K562 (cell line): ENCODE results near the gene NOD2. TPM values are rescaled to one million over a fixed set of nuclear protein-coding genes. Genes with fewer than 3 reads are reported as not detected.

Experiments
- CREM ChIP-seq: IDR thresholded peaks from 2 replicates; pipeline ENCODE4 v1.6.1; 2014; ENCODE audit warnings: antibody characterized with exemption, low read depth
- NR2C1 ChIP-seq, 2 experiments: fragments of 450-650 bp; IDR thresholded peaks; 2 replicates each; pipeline ENCODE4 v1.6.1; 2017; ENCODE audit warnings: mild to moderate bottlenecking in 2 of 2, antibody characterized with exemption in 1 of 2, inconsistent platforms in 1 of 2, missing compliant biosample characterization in 1 of 2, missing genetic modification characterization in 1 of 2
- SIN3A ChIP-seq, 2 experiments: fragments of 150-350 bp in 1 of 2; IDR thresholded peaks; 2 replicates each; pipeline ENCODE4 v1.6.1; 2011 to 2016; ENCODE audit warnings: borderline replicate concordance in 2 of 2, low read depth in 2 of 2, low read length in 2 of 2, mild to moderate bottlenecking in 2 of 2, moderate library complexity in 2 of 2; ENCODE audit not compliant: control insufficient read depth in 1 of 2
- SIX5 ChIP-seq, 2 experiments: IDR thresholded peaks; 2 replicates each; pipeline ENCODE4 v1.6.1; 2011; ENCODE audit warnings: low read length in 2 of 2, borderline replicate concordance in 1 of 2, low read depth in 1 of 2, mild to moderate bottlenecking in 1 of 2, moderate library complexity in 1 of 2; ENCODE audit not compliant: insufficient read depth in 1 of 2
- TARDBP ChIP-seq: fragments of 450-650 bp; IDR thresholded peaks from 2 replicates; pipeline ENCODE4 v1.6.1; 2016
- ZNF24 ChIP-seq: fragments of 450-650 bp; IDR thresholded peaks from 2 replicates; pipeline ENCODE4 v1.6.1; 2016
- polyA plus RNA-seq, 8 experiments: library from polyadenylated mRNA; depleted of rRNA in 4 of 8; stranded (reverse) in 5 of 8; unstranded in 3 of 8; fragments of >200 nt; fragmentation: Nextera tagmentation in 2 of 8; fragmentation: Illumina TruSeq in 1 of 8; extraction: Ambion mirVana in 2 of 8; extraction: Trizol in 1 of 8; gene quantifications; 2 replicates each; pipeline versions ENCODE4 v1.2.1 to v1.2.3, GENCODE V29; 2011 to 2014; ENCODE audit warnings: inconsistent platforms in 1 of 8, missing spikeins in 1 of 8
- total RNA-seq, 7 experiments: library from RNA; depleted of rRNA in 6 of 7; stranded (reverse); fragments of >200 nt in 6 of 7; fragmentation: Illumina TruSeq in 2 of 7; extraction: Trizol in 2 of 7; gene quantifications; 2 replicates each; pipeline versions ENCODE4 v1.2.1 to v1.2.3, GENCODE V29; 2011 to 2021; ENCODE audit warnings: low replicate concordance in 1 of 7
- TF ChIP-seq, protein P1 (sequence below): fragments of 450-650 bp; IDR thresholded peaks from 2 replicates; pipeline ENCODE4 v1.6.1; 2018; ENCODE audit not compliant: partially characterized antibody
- TF ChIP-seq, protein P2 (sequence below), 2 experiments: fragments of 450-650 bp in 1 of 2; sonication (generic) in 1 of 2; formaldehyde crosslinking in 1 of 2; IDR thresholded peaks; 2 replicates each; pipeline versions ENCODE4 v1.7.1 to v1.9.0; 2016 to 2022; ENCODE audit warnings: inconsistent platforms in 1 of 2, mild to moderate bottlenecking in 1 of 2, missing genetic modification reagents in 1 of 2
- TF ChIP-seq, protein P3 (sequence below), 3 experiments: fragments of 200-800 bp in 1 of 3; sonication (Bioruptor generic) in 1 of 3; sonication (generic) in 1 of 3; formaldehyde crosslinking in 1 of 3; IDR thresholded peaks; 2 replicates each; pipeline versions ENCODE4 v1.6.1 to v1.8.0; 2016 to 2022; ENCODE audit warnings: mild to moderate bottlenecking in 2 of 3, missing compliant biosample characterization in 2 of 3, missing genetic modification characterization in 2 of 3, missing genetic modification reagents in 1 of 3

Gene NOD2
- total and polyA plus RNA-seq, 9 of the 15 experiments (the other 6 are each of a cell fraction or from before 2014, with no cell fraction given): 0.04 TPM; not detected in 8

DNA sequence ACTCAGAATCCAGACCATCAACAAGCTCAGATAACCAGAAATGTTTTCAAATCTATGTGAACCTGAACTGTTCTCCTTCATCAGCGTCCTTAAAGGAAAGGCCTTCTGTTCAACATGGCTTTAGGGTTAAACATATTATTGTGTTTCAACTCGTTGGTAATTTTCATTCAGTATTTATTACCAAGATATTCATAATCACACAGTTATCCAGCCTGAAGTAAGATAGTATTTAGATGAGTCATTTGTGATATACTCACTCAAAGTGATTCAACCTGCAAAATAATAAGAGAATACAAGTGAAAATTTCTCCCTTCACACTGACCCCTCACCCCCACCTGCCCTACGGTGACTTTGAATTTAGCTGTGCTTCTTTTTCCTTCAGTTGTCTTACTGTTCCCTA lies 51.5 kb downstream of the NOD2 start (continued):
- TF ChIP-seq, protein P1, sequence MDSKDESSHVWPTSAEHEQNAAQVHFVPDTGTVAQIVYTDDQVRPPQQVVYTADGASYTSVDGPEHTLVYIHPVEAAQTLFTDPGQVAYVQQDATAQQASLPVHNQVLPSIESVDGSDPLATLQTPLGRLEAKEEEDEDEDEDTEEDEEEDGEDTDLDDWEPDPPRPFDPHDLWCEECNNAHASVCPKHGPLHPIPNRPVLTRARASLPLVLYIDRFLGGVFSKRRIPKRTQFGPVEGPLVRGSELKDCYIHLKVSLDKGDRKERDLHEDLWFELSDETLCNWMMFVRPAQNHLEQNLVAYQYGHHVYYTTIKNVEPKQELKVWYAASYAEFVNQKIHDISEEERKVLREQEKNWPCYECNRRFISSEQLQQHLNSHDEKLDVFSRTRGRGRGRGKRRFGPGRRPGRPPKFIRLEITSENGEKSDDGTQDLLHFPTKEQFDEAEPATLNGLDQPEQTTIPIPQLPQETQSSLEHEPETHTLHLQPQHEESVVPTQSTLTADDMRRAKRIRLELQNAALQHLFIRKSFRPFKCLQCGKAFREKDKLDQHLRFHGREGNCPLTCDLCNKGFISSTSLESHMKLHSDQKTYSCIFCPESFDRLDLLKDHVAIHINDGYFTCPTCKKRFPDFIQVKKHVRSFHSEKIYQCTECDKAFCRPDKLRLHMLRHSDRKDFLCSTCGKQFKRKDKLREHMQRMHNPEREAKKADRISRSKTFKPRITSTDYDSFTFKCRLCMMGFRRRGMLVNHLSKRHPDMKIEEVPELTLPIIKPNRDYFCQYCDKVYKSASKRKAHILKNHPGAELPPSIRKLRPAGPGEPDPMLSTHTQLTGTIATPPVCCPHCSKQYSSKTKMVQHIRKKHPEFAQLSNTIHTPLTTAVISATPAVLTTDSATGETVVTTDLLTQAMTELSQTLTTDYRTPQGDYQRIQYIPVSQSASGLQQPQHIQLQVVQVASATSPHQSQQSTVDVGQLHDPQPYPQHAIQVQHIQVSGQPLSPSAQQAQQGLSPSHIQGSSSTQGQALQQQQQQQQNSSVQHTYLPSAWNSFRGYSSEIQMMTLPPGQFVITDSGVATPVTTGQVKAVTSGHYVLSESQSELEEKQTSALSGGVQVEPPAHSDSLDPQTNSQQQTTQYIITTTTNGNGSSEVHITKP: no peak
- no peak for TF ChIP-seq NR2C1 (IDR thresholded peaks at IDR 0.05)
- no peak for TF ChIP-seq NR2C1 (tag; IDR thresholded peaks at IDR 0.05)
- no peak for TF ChIP-seq TARDBP
- TF ChIP-seq SIX5 (IDR thresholded peaks at IDR 0.05; ENCODE audit: borderline replicate concordance in 1 of 2, insufficient read depth in 1 of 2, low read depth in 1 of 2, low read length in 2 of 2): no peak
- TF ChIP-seq SIN3A (IDR thresholded peaks at IDR 0.05; ENCODE audit: borderline replicate concordance in 2 of 2, control insufficient read depth in 1 of 2, low read depth in 2 of 2, low read length in 2 of 2): no peak
- no peak for TF ChIP-seq ZNF24
- TF ChIP-seq, protein P2, sequence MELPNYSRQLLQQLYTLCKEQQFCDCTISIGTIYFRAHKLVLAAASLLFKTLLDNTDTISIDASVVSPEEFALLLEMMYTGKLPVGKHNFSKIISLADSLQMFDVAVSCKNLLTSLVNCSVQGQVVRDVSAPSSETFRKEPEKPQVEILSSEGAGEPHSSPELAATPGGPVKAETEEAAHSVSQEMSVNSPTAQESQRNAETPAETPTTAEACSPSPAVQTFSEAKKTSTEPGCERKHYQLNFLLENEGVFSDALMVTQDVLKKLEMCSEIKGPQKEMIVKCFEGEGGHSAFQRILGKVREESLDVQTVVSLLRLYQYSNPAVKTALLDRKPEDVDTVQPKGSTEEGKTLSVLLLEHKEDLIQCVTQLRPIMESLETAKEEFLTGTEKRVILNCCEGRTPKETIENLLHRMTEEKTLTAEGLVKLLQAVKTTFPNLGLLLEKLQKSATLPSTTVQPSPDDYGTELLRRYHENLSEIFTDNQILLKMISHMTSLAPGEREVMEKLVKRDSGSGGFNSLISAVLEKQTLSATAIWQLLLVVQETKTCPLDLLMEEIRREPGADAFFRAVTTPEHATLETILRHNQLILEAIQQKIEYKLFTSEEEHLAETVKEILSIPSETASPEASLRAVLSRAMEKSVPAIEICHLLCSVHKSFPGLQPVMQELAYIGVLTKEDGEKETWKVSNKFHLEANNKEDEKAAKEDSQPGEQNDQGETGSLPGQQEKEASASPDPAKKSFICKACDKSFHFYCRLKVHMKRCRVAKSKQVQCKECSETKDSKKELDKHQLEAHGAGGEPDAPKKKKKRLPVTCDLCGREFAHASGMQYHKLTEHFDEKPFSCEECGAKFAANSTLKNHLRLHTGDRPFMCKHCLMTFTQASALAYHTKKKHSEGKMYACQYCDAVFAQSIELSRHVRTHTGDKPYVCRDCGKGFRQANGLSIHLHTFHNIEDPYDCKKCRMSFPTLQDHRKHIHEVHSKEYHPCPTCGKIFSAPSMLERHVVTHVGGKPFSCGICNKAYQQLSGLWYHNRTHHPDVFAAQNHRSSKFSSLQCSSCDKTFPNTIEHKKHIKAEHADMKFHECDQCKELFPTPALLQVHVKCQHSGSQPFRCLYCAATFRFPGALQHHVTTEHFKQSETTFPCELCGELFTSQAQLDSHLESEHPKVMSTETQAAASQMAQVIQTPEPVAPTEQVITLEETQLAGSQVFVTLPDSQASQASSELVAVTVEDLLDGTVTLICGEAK (IDR thresholded peaks at IDR 0.05): no peak
- TF ChIP-seq, protein P2 (CRISPR knock-in tag; IDR thresholded peaks at IDR 0.05): no peak
- TF ChIP-seq, protein P3, sequence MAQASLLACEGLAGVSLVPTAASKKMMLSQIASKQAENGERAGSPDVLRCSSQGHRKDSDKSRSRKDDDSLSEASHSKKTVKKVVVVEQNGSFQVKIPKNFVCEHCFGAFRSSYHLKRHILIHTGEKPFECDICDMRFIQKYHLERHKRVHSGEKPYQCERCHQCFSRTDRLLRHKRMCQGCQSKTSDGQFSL (CRISPR knock-in tag; IDR thresholded peaks at IDR 0.05): no peak
- TF ChIP-seq, protein P3 (tag; IDR thresholded peaks at IDR 0.05): no peak
- no peak for TF ChIP-seq CREM
